ENCODE measurements around the gene CBL.

Gene CBL

GRCh38 chr11:119335091-119335654 lies 129.0 kb downstream of the CBL start:
- DNase-seq, result no peak

GRCh38 chr11:119335655-119336543 lies 129.8 kb downstream of the CBL start:
- no peak for DNase-seq

GRCh38 chr11:119336744-119337469 lies 130.8 kb downstream of the CBL start:
- DNase-seq, result no peak

- no peak for DNase-seq
Measured at GRCh38 chr11:119337581-119338317, 131.6 kb downstream of the CBL start.

- peak; percentile 33 for DNase-seq
Measured at GRCh38 chr11:119338318-119338890, 132.3 kb downstream of the CBL start.

- DNase-seq, result no peak
Measured at GRCh38 chr11:119338965-119339588, 132.9 kb downstream of the CBL start.

- no peak for DNase-seq
Measured at GRCh38 chr11:119339589-119340334, 133.6 kb downstream of the CBL start.

GRCh38 chr11:119340335-119341221 lies 134.4 kb downstream of the CBL start, which contains the start of gene C1QTNF5:
Gene C1QTNF5 (minus strand): TSS chr11:119340883. CDS start chr11:119340397, 486 bp downstream.
- no peak for DNase-seq

- DNase-seq, result no peak
Measured at GRCh38 chr11:119341222-119342022, 135.3 kb downstream of the CBL start.

GRCh38 chr11:119342023-119342300 lies 135.8 kb downstream of the CBL start:
- DNase-seq, result no peak

GRCh38 chr11:119342362-119343130 lies 136.4 kb downstream of the CBL start:
- no peak for DNase-seq

GRCh38 chr11:119343726-119344125 lies 137.6 kb downstream of the CBL start:
- no peak for DNase-seq

- no peak for DNase-seq
Measured at GRCh38 chr11:119344291-119345010, 138.3 kb downstream of the CBL start.

- no peak for DNase-seq
Measured at GRCh38 chr11:119345685-119346084, 139.5 kb downstream of the CBL start.

GRCh38 chr11:119346605-119347004 lies 140.5 kb downstream of the CBL start, which contains the start of gene MFRP:
Gene MFRP (minus strand): TSS chr11:119346705. CDS start chr11:119346513, 192 bp downstream.
- no peak for DNase-seq

- no peak for DNase-seq
Measured at GRCh38 chr11:119347242-119347641, 141.1 kb downstream of the CBL start.

- DNase-seq, result no peak
Measured at GRCh38 chr11:119347940-119348605, 141.9 kb downstream of the CBL start.

Data from SHP77 treated with DMSO at 0.1 percent for 48 hours (cell line).